NB4 (cell line): ENCODE results near the gene MYCBP2.

Experiments used
- CTCF ChIP-seq: IDR thresholded peaks from one replicate; pipeline ENCODE4 v1.5.1; 2012; ENCODE audit warnings: low read depth, low read length
- MYC ChIP-seq: IDR thresholded peaks from 2 replicates; pipeline ENCODE4 v1.6.1; 2011; ENCODE audit warnings: low read depth, low read length
- POLR2A ChIP-seq: IDR thresholded peaks from 2 replicates; pipeline ENCODE4 v1.6.1; 2011; ENCODE audit warnings: mild to moderate bottlenecking; ENCODE audit not compliant: insufficient read length; ENCODE audit errors: extremely low read depth

- TF ChIP-seq POLR2A: no peak
- TF ChIP-seq CTCF: no peak
- no peak for TF ChIP-seq MYC
Observed at GRCh38 chr13:77185721-77186120, 141.2 kb downstream of the MYCBP2 start.
